ENCODE results near the gene SECISBP2.

DNA sequence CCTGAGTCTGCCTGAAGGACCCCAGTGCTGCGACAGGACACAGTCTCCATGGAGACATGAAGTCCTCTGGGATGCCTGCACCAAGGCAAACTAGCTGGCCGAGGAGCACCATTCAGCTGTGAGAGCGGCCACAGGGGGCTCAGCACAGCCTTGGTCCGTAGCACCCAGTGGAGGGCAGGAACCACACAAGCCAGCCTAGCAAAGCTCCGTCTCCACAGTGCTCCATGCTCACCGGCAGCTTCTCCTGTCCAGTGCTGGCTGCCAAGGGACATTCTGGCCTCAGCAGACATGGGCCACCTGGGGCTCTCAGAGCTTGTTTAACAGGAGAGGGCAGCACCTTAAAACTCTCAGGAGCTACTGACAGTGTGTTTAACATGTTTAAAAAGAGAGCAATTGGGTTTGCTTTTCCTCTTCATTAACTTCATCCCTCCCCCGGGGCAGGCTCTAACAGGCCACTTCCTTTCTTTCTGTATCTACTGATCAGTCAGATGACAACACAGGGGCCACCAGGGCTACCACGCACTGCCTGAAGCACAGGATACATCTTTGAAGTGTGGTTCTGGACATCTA lies 57.0 kb downstream of the SECISBP2 start:
- TF ChIP-seq EZH2 (IDR thresholded peaks at IDR 0.05; ENCODE audit: borderline replicate concordance, insufficient read depth, low read depth, low read length, poor library complexity, severe bottlenecking) = no peak
- TF ChIP-seq, protein P1, sequence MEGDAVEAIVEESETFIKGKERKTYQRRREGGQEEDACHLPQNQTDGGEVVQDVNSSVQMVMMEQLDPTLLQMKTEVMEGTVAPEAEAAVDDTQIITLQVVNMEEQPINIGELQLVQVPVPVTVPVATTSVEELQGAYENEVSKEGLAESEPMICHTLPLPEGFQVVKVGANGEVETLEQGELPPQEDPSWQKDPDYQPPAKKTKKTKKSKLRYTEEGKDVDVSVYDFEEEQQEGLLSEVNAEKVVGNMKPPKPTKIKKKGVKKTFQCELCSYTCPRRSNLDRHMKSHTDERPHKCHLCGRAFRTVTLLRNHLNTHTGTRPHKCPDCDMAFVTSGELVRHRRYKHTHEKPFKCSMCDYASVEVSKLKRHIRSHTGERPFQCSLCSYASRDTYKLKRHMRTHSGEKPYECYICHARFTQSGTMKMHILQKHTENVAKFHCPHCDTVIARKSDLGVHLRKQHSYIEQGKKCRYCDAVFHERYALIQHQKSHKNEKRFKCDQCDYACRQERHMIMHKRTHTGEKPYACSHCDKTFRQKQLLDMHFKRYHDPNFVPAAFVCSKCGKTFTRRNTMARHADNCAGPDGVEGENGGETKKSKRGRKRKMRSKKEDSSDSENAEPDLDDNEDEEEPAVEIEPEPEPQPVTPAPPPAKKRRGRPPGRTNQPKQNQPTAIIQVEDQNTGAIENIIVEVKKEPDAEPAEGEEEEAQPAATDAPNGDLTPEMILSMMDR (IDR thresholded peaks at IDR 0.05) = peak; percentile 10
